Peyer's patch (tissue), 4 donors: Measurements from ENCODE around the gene GTF3C2.

Experiments used
- CTCF ChIP-seq, 6 experiments: fragments of 450-650 bp in 4 of 6; fragments of 200-600 bp in 2 of 6; sonication (generic) in 1 of 6; IDR thresholded peaks; one replicate each; pipeline ENCODE4 v1.5.1; 2017 to 2019; ENCODE audit warnings: antibody characterized with exemption in 6 of 6, mild to moderate bottlenecking in 3 of 6, moderate library complexity in 1 of 6
- POLR2A ChIP-seq, 2 donors: fragments of 450-650 bp; IDR thresholded peaks; one replicate each; pipeline ENCODE4 v1.5.1; 2017; ENCODE audit warnings: antibody characterized with exemption in 2 of 2, mild to moderate bottlenecking in 2 of 2, moderate library complexity in 2 of 2

DNA sequence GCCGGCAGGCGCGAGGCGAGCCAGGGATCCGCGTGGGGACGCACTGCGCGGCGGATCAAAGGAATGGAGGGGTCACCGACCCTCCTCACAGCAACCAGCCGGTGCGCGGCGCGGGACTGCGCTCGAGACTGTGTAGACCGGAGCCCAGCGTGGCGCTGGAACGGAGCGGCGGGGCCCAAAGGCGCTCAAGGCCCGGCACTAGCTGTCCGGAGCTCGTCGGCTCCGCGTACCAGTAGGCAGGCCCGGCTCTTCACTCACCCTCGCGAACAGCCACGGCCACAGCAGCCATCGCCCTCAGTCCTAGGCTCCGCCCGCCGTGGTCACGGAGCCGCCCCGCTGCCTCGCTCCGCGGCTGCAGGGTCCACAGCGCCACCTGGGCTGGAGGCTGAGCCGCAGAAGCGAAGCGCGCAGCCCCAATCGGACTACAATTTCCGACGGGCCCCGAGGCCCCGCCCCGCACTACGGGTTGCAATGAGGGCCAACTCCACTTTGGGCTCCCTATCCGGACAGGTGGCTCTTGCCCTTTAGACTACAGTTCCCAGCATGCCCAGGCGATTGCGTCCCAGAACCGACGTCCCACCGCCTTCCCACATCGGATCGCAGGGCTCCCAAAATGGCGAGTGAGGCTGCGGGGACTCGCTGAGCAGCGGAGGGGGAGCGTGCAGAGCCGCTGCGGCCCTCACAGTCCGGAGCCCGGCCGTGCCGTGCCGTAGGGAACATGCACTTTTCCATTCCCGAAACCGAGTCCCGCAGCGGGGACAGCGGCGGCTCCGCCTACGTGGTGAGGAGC, 13.7 kb upstream of the GTF3C2 start, which contains the start of the genes EIF2B4 and SNX17:
- TF ChIP-seq POLR2A (IDR thresholded peaks at IDR 0.05) (peak; percentile 44 to 55), CTCF (IDR thresholded peaks at IDR 0.05) (peak; percentile 53 to 85 (median 71))
